ENCODE results near the gene SETBP1. TPM values are rescaled to one million over a fixed set of nuclear protein-coding genes. Genes with fewer than 3 reads are reported as not detected.

Gene SETBP1
- total RNA-seq, 1 experiment from 2014 or later: 0.23 TPM

DNA sequence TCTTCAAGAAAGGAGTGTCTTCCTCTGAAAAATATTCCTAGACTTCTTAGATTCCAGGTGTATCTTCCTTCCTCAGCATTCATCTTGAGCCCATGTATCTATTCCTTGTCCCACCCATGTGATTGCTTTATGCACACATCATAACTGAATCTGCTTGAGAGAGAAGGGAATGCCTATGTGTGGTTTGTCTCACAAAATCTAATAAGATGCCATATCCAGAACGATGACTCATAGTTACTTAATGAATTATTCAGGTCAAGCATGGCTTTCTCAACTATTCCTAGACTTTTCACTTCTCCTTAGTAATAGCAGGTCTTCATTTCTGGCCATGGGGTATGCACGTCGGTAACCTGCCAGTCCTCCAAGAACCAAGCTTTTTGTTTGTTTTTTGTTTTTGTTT is 121.8 kb downstream of the SETBP1 start:
- intact Hi-C loops (cut with micrococcal nuclease; ENCODE audit: unreplicated experiment): no loop called here
- Histone ChIP-seq H3K27ac (ENCODE audit: low read length) (no peak overlapping the region), H3K36me3 (ENCODE audit: control insufficient read depth, insufficient read depth, low read length) (no peaks in the 10 kb centered on the region), H3K4me3 (ENCODE audit: low read depth in 2 of 2, low read length in 2 of 2) (no peak overlapping the region), H3K27me3 (ENCODE audit: control insufficient read depth, insufficient read depth, low read length) (no peaks in the 10 kb centered on the region), H3K9me3 (ENCODE audit: control insufficient read depth, insufficient read depth, low read depth, low read length) (no peaks in the 10 kb centered on the region), H3K4me1 (ENCODE audit: control insufficient read depth, insufficient read depth, low read length) (no peaks in the 10 kb centered on the region)
- in situ Hi-C loops (cut with HindIII; ENCODE audit: low pct_unique_long_range_greater_than_20kb, low sequenced_read_pairs): no loop called here
- DNase-seq (ENCODE audit: low read depth, low spot score) (no peak), ATAC-seq (no peak)
- TF ChIP-seq, protein P1, sequence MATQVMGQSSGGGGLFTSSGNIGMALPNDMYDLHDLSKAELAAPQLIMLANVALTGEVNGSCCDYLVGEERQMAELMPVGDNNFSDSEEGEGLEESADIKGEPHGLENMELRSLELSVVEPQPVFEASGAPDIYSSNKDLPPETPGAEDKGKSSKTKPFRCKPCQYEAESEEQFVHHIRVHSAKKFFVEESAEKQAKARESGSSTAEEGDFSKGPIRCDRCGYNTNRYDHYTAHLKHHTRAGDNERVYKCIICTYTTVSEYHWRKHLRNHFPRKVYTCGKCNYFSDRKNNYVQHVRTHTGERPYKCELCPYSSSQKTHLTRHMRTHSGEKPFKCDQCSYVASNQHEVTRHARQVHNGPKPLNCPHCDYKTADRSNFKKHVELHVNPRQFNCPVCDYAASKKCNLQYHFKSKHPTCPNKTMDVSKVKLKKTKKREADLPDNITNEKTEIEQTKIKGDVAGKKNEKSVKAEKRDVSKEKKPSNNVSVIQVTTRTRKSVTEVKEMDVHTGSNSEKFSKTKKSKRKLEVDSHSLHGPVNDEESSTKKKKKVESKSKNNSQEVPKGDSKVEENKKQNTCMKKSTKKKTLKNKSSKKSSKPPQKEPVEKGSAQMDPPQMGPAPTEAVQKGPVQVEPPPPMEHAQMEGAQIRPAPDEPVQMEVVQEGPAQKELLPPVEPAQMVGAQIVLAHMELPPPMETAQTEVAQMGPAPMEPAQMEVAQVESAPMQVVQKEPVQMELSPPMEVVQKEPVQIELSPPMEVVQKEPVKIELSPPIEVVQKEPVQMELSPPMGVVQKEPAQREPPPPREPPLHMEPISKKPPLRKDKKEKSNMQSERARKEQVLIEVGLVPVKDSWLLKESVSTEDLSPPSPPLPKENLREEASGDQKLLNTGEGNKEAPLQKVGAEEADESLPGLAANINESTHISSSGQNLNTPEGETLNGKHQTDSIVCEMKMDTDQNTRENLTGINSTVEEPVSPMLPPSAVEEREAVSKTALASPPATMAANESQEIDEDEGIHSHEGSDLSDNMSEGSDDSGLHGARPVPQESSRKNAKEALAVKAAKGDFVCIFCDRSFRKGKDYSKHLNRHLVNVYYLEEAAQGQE (IDR thresholded peaks at IDR 0.05; ENCODE audit: insufficient read depth in 1 of 2, low read depth in 2 of 2, low read length in 1 of 2): no peak
- TF ChIP-seq SIN3A (IDR thresholded peaks at IDR 0.05; ENCODE audit: borderline replicate concordance, insufficient read depth, low read depth, low read length) (no peak), TCF7L2 (IDR thresholded peaks at IDR 0.05; ENCODE audit: low read depth, low read length) (no peak)
- TF ChIP-seq, protein P2, sequence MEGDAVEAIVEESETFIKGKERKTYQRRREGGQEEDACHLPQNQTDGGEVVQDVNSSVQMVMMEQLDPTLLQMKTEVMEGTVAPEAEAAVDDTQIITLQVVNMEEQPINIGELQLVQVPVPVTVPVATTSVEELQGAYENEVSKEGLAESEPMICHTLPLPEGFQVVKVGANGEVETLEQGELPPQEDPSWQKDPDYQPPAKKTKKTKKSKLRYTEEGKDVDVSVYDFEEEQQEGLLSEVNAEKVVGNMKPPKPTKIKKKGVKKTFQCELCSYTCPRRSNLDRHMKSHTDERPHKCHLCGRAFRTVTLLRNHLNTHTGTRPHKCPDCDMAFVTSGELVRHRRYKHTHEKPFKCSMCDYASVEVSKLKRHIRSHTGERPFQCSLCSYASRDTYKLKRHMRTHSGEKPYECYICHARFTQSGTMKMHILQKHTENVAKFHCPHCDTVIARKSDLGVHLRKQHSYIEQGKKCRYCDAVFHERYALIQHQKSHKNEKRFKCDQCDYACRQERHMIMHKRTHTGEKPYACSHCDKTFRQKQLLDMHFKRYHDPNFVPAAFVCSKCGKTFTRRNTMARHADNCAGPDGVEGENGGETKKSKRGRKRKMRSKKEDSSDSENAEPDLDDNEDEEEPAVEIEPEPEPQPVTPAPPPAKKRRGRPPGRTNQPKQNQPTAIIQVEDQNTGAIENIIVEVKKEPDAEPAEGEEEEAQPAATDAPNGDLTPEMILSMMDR (IDR thresholded peaks at IDR 0.05): no peak
- BruUV-seq (replicated peaks): no TSS peak
- CTCF ChIA-PET: no interaction called here
- POLR2A ChIA-PET: no interaction called here

DNA sequence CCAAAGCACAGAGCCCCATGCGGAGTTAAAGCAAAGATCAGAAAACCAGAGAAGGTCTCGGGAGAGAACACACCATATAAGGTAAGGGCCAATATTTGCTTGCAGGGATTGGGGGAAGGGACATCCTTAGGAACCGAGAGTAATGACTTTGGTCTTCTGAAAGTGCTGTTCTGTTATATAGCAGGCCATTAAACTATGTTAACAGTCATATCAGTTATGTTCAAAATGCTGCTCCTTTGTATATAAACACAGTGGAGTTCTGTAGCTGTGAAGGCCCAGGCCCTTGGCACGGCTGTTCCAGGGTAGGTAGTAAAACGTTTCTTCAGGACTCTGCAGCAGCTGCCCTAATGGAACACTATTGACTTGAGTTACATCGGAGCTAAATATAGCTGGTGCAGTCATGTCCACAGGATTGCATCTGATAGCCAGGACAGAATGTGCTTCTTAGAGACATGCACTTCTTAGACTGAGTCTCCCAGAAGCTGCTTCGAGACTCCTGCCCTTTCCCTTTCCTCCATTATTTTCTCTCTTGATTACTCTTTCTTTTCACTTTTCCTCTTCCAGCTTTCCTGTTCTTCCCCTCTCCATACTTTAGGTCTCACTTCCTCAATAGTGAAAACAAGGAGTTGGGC is 122.4 kb downstream of the SETBP1 start:
- in situ Hi-C loops (cut with HindIII; ENCODE audit: low pct_unique_long_range_greater_than_20kb, low sequenced_read_pairs) (no loop called here), intact Hi-C loops (cut with micrococcal nuclease; ENCODE audit: unreplicated experiment) (no loop called here)
- no peaks in the 10 kb centered on the region for H3K27me3 ChIP-seq (ENCODE audit: control insufficient read depth, insufficient read depth, low read length)
- H3K36me3 ChIP-seq (ENCODE audit: control insufficient read depth, insufficient read depth, low read length): no peaks in the 10 kb centered on the region
- ChIA-PET CTCF (no interaction called here), POLR2A (no interaction called here)
- DNase-seq (ENCODE audit: low read depth, low spot score) (no peak), ATAC-seq (no peak)
- TF ChIP-seq, protein P1 (IDR thresholded peaks at IDR 0.05; ENCODE audit: insufficient read depth in 1 of 2, low read depth in 2 of 2, low read length in 1 of 2): no peak
- no peak for TF ChIP-seq SIN3A (IDR thresholded peaks at IDR 0.05; ENCODE audit: borderline replicate concordance, insufficient read depth, low read depth, low read length)
- no peak for TF ChIP-seq TCF7L2 (IDR thresholded peaks at IDR 0.05; ENCODE audit: low read depth, low read length)
- TF ChIP-seq, protein P2 (IDR thresholded peaks at IDR 0.05): no peak
- no peak for TF ChIP-seq POLR2AphosphoS5 (IDR thresholded peaks at IDR 0.05; ENCODE audit: low read depth, low read length)
- no peak overlapping the region for H3K27ac ChIP-seq (ENCODE audit: low read length)
- no peaks in the 10 kb centered on the region for H3K9me3 ChIP-seq (ENCODE audit: control insufficient read depth, insufficient read depth, low read depth, low read length)
- H3K4me3 ChIP-seq (ENCODE audit: low read depth in 2 of 2, low read length in 2 of 2): no peak overlapping the region
- no peaks in the 10 kb centered on the region for H3K4me1 ChIP-seq (ENCODE audit: control insufficient read depth, insufficient read depth, low read length)
- BruUV-seq (replicated peaks): no TSS peak
